H1 (cell line): Measurements from ENCODE around the gene SORCS3. TPM values are rescaled to one million over a fixed set of nuclear protein-coding genes. Genes with fewer than 3 reads are reported as not detected.

ENCODE experiments used
- CTCF ChIA-PET: fragments of 300-600 bp; sonication (Branson Sonifier 250); formaldehyde crosslinking; loops from one replicate; lab custom pipeline; 2021; ENCODE audit not compliant: partially characterized antibody; lab: Charles Lee
- POLR2A ChIA-PET: fragments of 300-600 bp; sonication (Branson Sonifier 250); formaldehyde crosslinking; loops from one replicate; lab custom pipeline; 2021; ENCODE audit warnings: inconsistent platforms; ENCODE audit not compliant: partially characterized antibody; lab: Charles Lee
- DNase-seq, 2 experiments: peaks; one replicate each; pipeline versions ENCODE4 v3.0.0 to v3.0.0-alpha.2; 2010 to 2022; ENCODE audit warnings: low spot score in 2 of 2, low read depth in 1 of 2, mixed read lengths in 1 of 2
- FAIRE-seq: peaks from 2 replicates; lab custom pipeline; 2011; peaks lifted over from hg19 to GRCh38; lab: Jason Lieb, UNC
- H2AFZ ChIP-seq: 2 replicates; pipeline ENCODE4 v1.8.1; 2012; ENCODE audit warnings: low read length, inconsistent platforms
- H2AK5ac ChIP-seq: 2 replicates; pipeline ENCODE4 v1.6.1; 2013; ENCODE audit warnings: low read depth, low read length
- H2BK120ac ChIP-seq: replicated peaks from 2 replicates; pipeline ENCODE3; 2013; ENCODE audit warnings: low read depth, low read length, inconsistent platforms
- H2BK12ac ChIP-seq: 2 replicates; pipeline ENCODE4 v1.6.1; 2013; ENCODE audit warnings: low read depth, low read length
- H2BK15ac ChIP-seq: 2 replicates; pipeline ENCODE4 v1.6.1; 2013; ENCODE audit warnings: low read length
- H2BK20ac ChIP-seq: 2 replicates; pipeline ENCODE4 v1.6.1; 2013; ENCODE audit warnings: low read length
- H2BK5ac ChIP-seq: 2 replicates; pipeline ENCODE4 v1.6.1; 2013; ENCODE audit warnings: low read depth, low read length
- H3K14ac ChIP-seq: 2 replicates; pipeline ENCODE4 v1.6.1; 2013; ENCODE audit warnings: inconsistent platforms; ENCODE audit not compliant: insufficient read length
- H3K18ac ChIP-seq: 2 replicates; pipeline ENCODE4 v1.6.1; 2013; ENCODE audit warnings: low read length; ENCODE audit errors: extremely low read depth
- H3K23ac ChIP-seq: 2 replicates; pipeline ENCODE4 v1.6.1; 2013; ENCODE audit warnings: inconsistent platforms; ENCODE audit not compliant: insufficient read length
- H3K23me2 ChIP-seq: 2 replicates; pipeline ENCODE4 v1.6.1; 2013; ENCODE audit warnings: low read depth, low read length
- H3K27ac ChIP-seq: 2 replicates; pipeline ENCODE4 v1.6.1; 2011; ENCODE audit warnings: low read depth, low read length, inconsistent platforms
- H3K27me3 ChIP-seq, 4 experiments: replicated peaks in 1 of 4; 1 replicate in 1 of 4; 2 replicates in 3 of 4; pipeline versions ENCODE4 v1.6.1 to v1.8.1; 2011 to 2013; ENCODE audit warnings: low read length in 3 of 4, mild to moderate bottlenecking in 3 of 4, inconsistent platforms in 2 of 4, mixed read lengths in 2 of 4, moderate library complexity in 1 of 4; ENCODE audit not compliant: control insufficient read depth in 3 of 4, insufficient read depth in 3 of 4; ENCODE audit errors: extremely low read depth in 1 of 4
- H3K36me3 ChIP-seq, 4 experiments: 2 replicates each; pipeline versions ENCODE4 v1.6.1 to v1.8.1; 2011 to 2013; ENCODE audit warnings: mild to moderate bottlenecking in 4 of 4, low read length in 3 of 4, moderate library complexity in 2 of 4, control low read depth in 1 of 4, inconsistent platforms in 1 of 4; ENCODE audit not compliant: insufficient read depth in 4 of 4, control insufficient read depth in 2 of 4
- H3K4ac ChIP-seq: replicated peaks from 2 replicates; pipeline ENCODE3; 2013; ENCODE audit warnings: low read length, low read depth, mixed read lengths, inconsistent platforms; ENCODE audit not compliant: insufficient read length
- H3K4me1 ChIP-seq, 4 experiments: replicated peaks in 1 of 4; 1 replicate in 1 of 4; 2 replicates in 3 of 4; pipeline versions ENCODE4 v1.6.1 to v1.8.1; 2011 to 2013; ENCODE audit warnings: low read length in 3 of 4, inconsistent platforms in 2 of 4, mixed read lengths in 1 of 4; ENCODE audit not compliant: insufficient read depth in 4 of 4, control insufficient read depth in 3 of 4
- H3K4me2 ChIP-seq, 2 experiments: 2 replicates each; pipeline versions ENCODE4 v1.6.1 to v1.8.1; 2011 to 2013; ENCODE audit warnings: low read depth in 2 of 2, low read length in 2 of 2, control low read depth in 1 of 2, inconsistent platforms in 1 of 2, mild to moderate bottlenecking in 1 of 2; ENCODE audit not compliant: insufficient read depth in 1 of 2
- H3K4me3 ChIP-seq, 4 experiments: fragments of 200-600, 300-600 bp in 1 of 4; sonication (generic), shearing (Covaris generic), sonication (Bioruptor Twin) in 1 of 4; 2 replicates each; pipeline versions ENCODE4 v1.5.1 to v1.8.1; 2011 to 2016; ENCODE audit warnings: low read length in 4 of 4, low read depth in 3 of 4, control low read depth in 2 of 4, inconsistent platforms in 2 of 4, mild to moderate bottlenecking in 2 of 4, mixed read lengths in 1 of 4, moderate library complexity in 1 of 4; ENCODE audit not compliant: insufficient read depth in 2 of 4; ENCODE audit errors: extremely low read depth in 1 of 4
- H3K56ac ChIP-seq: replicated peaks from 2 replicates; pipeline ENCODE3; 2013; ENCODE audit warnings: low read depth, mild to moderate bottlenecking, mixed read lengths, low read length, inconsistent platforms; ENCODE audit not compliant: insufficient read length
- H3K79me1 ChIP-seq: 2 replicates; pipeline ENCODE4 v1.6.1; 2013; ENCODE audit warnings: low read depth, low read length, control low read depth
- H3K79me2 ChIP-seq, 2 experiments: 2 replicates each; pipeline versions ENCODE4 v1.6.1 to v1.8.1; 2012 to 2013; ENCODE audit warnings: low read length in 2 of 2, mild to moderate bottlenecking in 2 of 2, inconsistent platforms in 1 of 2; ENCODE audit not compliant: insufficient read depth in 2 of 2, control insufficient read depth in 1 of 2
- H3K9ac ChIP-seq, 4 experiments: replicated peaks in 1 of 4; 1 replicate in 1 of 4; 2 replicates in 3 of 4; pipeline versions ENCODE4 v1.6.1 to v1.8.1; 2011 to 2013; ENCODE audit warnings: low read depth in 3 of 4, low read length in 3 of 4, control low read depth in 2 of 4, mild to moderate bottlenecking in 2 of 4, moderate library complexity in 2 of 4, inconsistent platforms in 1 of 4; ENCODE audit errors: extremely low read depth in 1 of 4
- H3K9me3 ChIP-seq, 2 experiments: 2 replicates each; pipeline versions ENCODE4 v1.6.1 to v1.8.1; 2012 to 2013; ENCODE audit warnings: mild to moderate bottlenecking in 2 of 2, moderate library complexity in 2 of 2, control low read depth in 1 of 2, inconsistent platforms in 1 of 2, low read depth in 1 of 2, low read length in 1 of 2, mixed read lengths in 1 of 2; ENCODE audit not compliant: insufficient read depth in 2 of 2
- H4K20me1 ChIP-seq, 2 experiments: replicated peaks in 1 of 2; 2 replicates each; pipeline versions ENCODE3 to v1.8.1; 2011 to 2013; ENCODE audit warnings: inconsistent platforms in 2 of 2, low read length in 2 of 2, mild to moderate bottlenecking in 1 of 2; ENCODE audit not compliant: insufficient read depth in 2 of 2, control insufficient read depth in 1 of 2
- H4K5ac ChIP-seq: 2 replicates; pipeline ENCODE4 v1.6.1; 2013; ENCODE audit warnings: low read length, low read depth, mixed read lengths, inconsistent platforms; ENCODE audit not compliant: insufficient read length
- H4K8ac ChIP-seq: 2 replicates; pipeline ENCODE4 v1.8.0; 2013; ENCODE audit warnings: mild to moderate bottlenecking, moderate library complexity, low read length, inconsistent platforms; ENCODE audit not compliant: insufficient read depth; ENCODE audit errors: extremely low read depth
- H4K91ac ChIP-seq: replicated peaks from 2 replicates; pipeline ENCODE3; 2013; ENCODE audit warnings: low read length, mixed read lengths, inconsistent platforms; ENCODE audit not compliant: insufficient read length
- JUND ChIP-seq: IDR thresholded peaks from 2 replicates; pipeline ENCODE4 v1.6.1; 2011; ENCODE audit warnings: mild to moderate bottlenecking, improper control_type of control experiment, low read length
- WGBS, 2 experiments: shearing (Covaris generic) in 1 of 2; methylation state at CpG; one replicate each; pipeline versions ENCODE4 v1.1.6 to v1.1.7; 2013 to 2015; ENCODE audit warnings: low lambda C conversion rate in 2 of 2, mixed read lengths in 2 of 2, inconsistent platforms in 1 of 2, low coverage in 1 of 2, missing lambda C conversion rate in 1 of 2; ENCODE audit not compliant: insufficient replicate concordance in 2 of 2, insufficient coverage in 1 of 2, insufficient read length in 1 of 2; ENCODE audit errors: extremely low coverage in 1 of 2, missing lambda C conversion rate in 1 of 2; 5-methylcytosine and 5-hydroxymethylcytosine counted together
- polyA plus RNA-seq, 7 experiments: library from polyadenylated mRNA; depleted of rRNA in 3 of 7; stranded (reverse) in 5 of 7; unstranded in 2 of 7; fragments of >200 nt in 5 of 7; fragments of 200-250 nt in 2 of 7; gene quantifications; 1 replicate in 5 of 7; 2 replicates in 1 of 7; 4 replicates in 1 of 7; pipeline versions ENCODE4 v1.2.1 to v1.2.3, GENCODE V29; 2011 to 2013; ENCODE audit warnings: missing spikeins in 2 of 7, mixed read lengths in 2 of 7
- total RNA-seq: library from RNA; stranded (reverse); fragmentation: NEBNext Ultra II Directional; extraction: Animal tissue kit (Norgen Biotek cat#: 25700); gene quantifications from 2 replicates; pipeline ENCODE4 v1.2.1, GENCODE V29; 2021
- TF ChIP-seq, protein P1 (sequence below): IDR thresholded peaks from 2 replicates; pipeline ENCODE4 v1.6.1; 2011; ENCODE audit warnings: low read length, improper control_type of control experiment

Gene SORCS3
- total and polyA plus RNA-seq, 2 of the 8 experiments (the other 6 are each of a cell fraction or from before 2014, with no cell fraction given), result 0.26 to 0.88 TPM

DNA sequence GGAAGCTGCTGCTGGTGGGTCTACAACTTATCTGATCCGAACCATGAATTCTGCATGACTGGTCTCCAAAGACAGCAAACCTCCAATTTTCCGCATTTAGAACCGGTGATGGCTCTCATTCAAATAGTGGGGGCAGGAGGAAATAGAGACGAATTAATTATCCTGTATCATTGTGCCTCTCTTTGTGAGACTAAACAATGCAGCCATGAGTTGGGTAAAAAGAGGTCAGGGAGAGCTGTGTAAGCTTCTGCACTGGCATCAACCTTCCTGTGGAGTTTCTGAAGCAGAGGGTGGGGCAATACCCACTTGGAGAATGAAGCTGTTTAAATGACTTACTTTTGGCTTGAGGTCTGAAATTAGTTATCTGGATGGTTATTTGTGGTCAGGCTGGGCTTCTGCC is 266.4 kb downstream of the SORCS3 start:
- H2AK5ac ChIP-seq, result no peak overlapping the region
- DNase-seq, result no peak
- H2BK20ac ChIP-seq, result no peak overlapping the region
- no peak overlapping the region for H3K18ac ChIP-seq
- CTCF ChIA-PET, result interaction anchor here (0.9 to 2.3 kb wide), 7 partner anchors 13 to 285 kb away, joined by 3 to 11 read pairs (median 3); no protein-coding TSS in a partner anchor
- no peak overlapping the region for H2BK5ac ChIP-seq
- H4K8ac ChIP-seq, result no peak overlapping the region
- no peak overlapping the region for H3K56ac ChIP-seq
- no peak overlapping the region for H2BK120ac ChIP-seq
- no peak overlapping the region for H3K23ac ChIP-seq
- H3K79me2 ChIP-seq, result no peaks in the 10 kb centered on the region
- no peak overlapping the region for H2BK12ac ChIP-seq
- H4K5ac ChIP-seq, result no peak overlapping the region
- no peaks in the 10 kb centered on the region for H3K9me3 ChIP-seq
- H3K4me2 ChIP-seq, result no peak overlapping the region
- H3K27ac ChIP-seq, result no peak overlapping the region
- no peaks in the 10 kb centered on the region for H3K27me3 ChIP-seq
- no peak overlapping the region for H2AFZ ChIP-seq
- H3K36me3 ChIP-seq, result no peaks in the 10 kb centered on the region
- H2BK15ac ChIP-seq, result no peak overlapping the region
- peaks cover 0 to 2% (median 0%) of the 10 kb centered on the region in 4 experiments; a peak in 1 of 7 replicates for H3K4me1 ChIP-seq
- POLR2A ChIA-PET, result no interaction called here
- H4K91ac ChIP-seq, result no peak overlapping the region
- H4K20me1 ChIP-seq, result no peaks in the 10 kb centered on the region
- H3K14ac ChIP-seq, result no peak overlapping the region
- H3K23me2 ChIP-seq, result no peaks in the 10 kb centered on the region; the same call in 1 of the 2 replicates
- TF ChIP-seq JUND, result no peak
- TF ChIP-seq, protein P1, sequence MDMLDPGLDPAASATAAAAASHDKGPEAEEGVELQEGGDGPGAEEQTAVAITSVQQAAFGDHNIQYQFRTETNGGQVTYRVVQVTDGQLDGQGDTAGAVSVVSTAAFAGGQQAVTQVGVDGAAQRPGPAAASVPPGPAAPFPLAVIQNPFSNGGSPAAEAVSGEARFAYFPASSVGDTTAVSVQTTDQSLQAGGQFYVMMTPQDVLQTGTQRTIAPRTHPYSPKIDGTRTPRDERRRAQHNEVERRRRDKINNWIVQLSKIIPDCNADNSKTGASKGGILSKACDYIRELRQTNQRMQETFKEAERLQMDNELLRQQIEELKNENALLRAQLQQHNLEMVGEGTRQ, result no peak
- TF ChIP-seq, all 59 proteins: peak for 0
- Histone ChIP-seq H3K79me1 (no peaks in the 10 kb centered on the region), H3K9ac (no peak overlapping the region), H3K4ac (no peak overlapping the region), H3K4me3 (no peak overlapping the region)
- FAIRE-seq, result no peak
- 89% methylated on average over 4 of the region's 4 CpGs; no CpG with 5 or more reads in 1 of the 2 experiments for WGBS, 2 experiments
